ENCODE measurements around the gene CEP164.

DNA sequence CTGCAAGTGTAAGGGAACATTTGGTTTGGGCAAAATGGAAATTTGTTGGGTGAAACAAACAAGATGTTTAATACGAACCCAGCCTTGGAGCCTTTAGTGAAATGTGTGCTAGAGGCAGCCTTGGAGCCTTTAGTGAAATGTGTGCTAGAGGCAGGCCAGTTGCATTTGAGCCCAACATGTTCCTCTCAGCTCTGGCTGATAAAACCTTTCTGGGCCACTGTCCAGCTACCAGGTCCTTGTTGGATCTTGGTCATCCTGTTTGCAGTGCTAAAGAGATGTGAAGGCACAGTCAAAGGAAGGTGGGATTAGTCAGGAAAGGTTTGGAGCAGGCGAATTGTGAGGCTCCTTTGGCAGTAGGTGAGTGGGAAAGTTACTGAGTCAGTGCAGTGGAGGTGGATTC lies 48.9 kb downstream of the CEP164 start:
- no peak for TF ChIP-seq CTCF (IDR thresholded peaks at IDR 0.05; ENCODE audit: low read depth, low read length)
- no peak for TF ChIP-seq EZH2phosphoT487 (IDR thresholded peaks at IDR 0.05; ENCODE audit: low read depth)

All from OCI-LY3 (cell line).